B cell (primary cell): ENCODE data around the gene YY1. TPM values are rescaled to one million over a fixed set of nuclear protein-coding genes. Genes with fewer than 3 reads are reported as not detected.

ENCODE experiments used
- ATAC-seq: fragments of 200-7000 bp; cut with Tn5 transposase; one replicate; pipeline ENCODE4 v1.10.0; 2021; ENCODE audit warnings: low read depth, mild to moderate bottlenecking, moderate number of reproducible peaks, moderate library complexity
- CTCF ChIA-PET: fragments of 350-600 bp; sonication (Branson Sonifier 250); formaldehyde crosslinking; loops from one replicate; lab custom pipeline; 2021; ENCODE audit warnings: antibody characterized with exemption, inconsistent platforms; lab: Charles Lee
- POLR2A ChIA-PET: fragments of 350-600 bp; sonication (Branson Sonifier 250); formaldehyde crosslinking; loops from one replicate; lab custom pipeline; 2021; ENCODE audit warnings: antibody characterized with exemption; lab: Charles Lee
- DNase-seq: peaks from one replicate; pipeline ENCODE4 v3.0.0; 2013
- H2AFZ ChIP-seq: 2 replicates; pipeline ENCODE4 v1.6.1; 2012; ENCODE audit warnings: mild to moderate bottlenecking, low read depth, low read length; ENCODE audit not compliant: insufficient read depth, poor library complexity, severe bottlenecking
- H3K27ac ChIP-seq, 2 donors: 1 replicate in 1 of 2; 2 replicates in 1 of 2; pipeline ENCODE4 v1.5.1; 2012 to 2013; ENCODE audit warnings: low read length in 2 of 2, mild to moderate bottlenecking in 2 of 2, moderate library complexity in 1 of 2
- H3K27me3 ChIP-seq, 4 experiments: fragments of 200-600 bp in 1 of 4; sonication (generic) in 1 of 4; replicated peaks in 1 of 4; 1 replicate in 2 of 4; 2 replicates in 2 of 4; pipeline versions ENCODE4 v1.6.1 to v1.7.0; 2013 to 2016; ENCODE audit warnings: low read length in 3 of 4, mild to moderate bottlenecking in 2 of 4, mixed read lengths in 1 of 4, moderate library complexity in 1 of 4; ENCODE audit not compliant: insufficient read depth in 4 of 4, control insufficient read depth in 3 of 4; ENCODE audit errors: control extremely low read depth in 1 of 4
- H3K36me3 ChIP-seq, 2 experiments: replicated peaks in 1 of 2; 1 replicate in 1 of 2; 2 replicates in 1 of 2; pipeline versions ENCODE4 v1.6.1 to v1.7.1; 2013; ENCODE audit warnings: low read length in 1 of 2; ENCODE audit not compliant: insufficient read depth in 2 of 2, control insufficient read depth in 1 of 2; ENCODE audit errors: control extremely low read depth in 1 of 2, extremely low read depth in 1 of 2
- H3K4me1 ChIP-seq, 2 donors: fragments of 200-600 bp in 1 of 2; sonication (generic) in 1 of 2; 1 replicate in 1 of 2; 2 replicates in 1 of 2; pipeline versions ENCODE4 v1.5.1 to v1.6.1; 2013 to 2017; ENCODE audit warnings: low read length in 2 of 2; ENCODE audit not compliant: control insufficient read depth in 2 of 2, insufficient read depth in 2 of 2
- H3K4me2 ChIP-seq: replicated peaks from 2 replicates; pipeline ENCODE3; 2012; ENCODE audit warnings: mild to moderate bottlenecking, low read depth, low read length; ENCODE audit not compliant: poor library complexity, severe bottlenecking
- H3K4me3 ChIP-seq, 5 experiments: fragments of 200-600 bp in 1 of 5; sonication (generic) in 1 of 5; 1 replicate in 3 of 5; 2 replicates in 2 of 5; pipeline versions ENCODE4 v1.5.1 to v1.7.0; 2011 to 2016; ENCODE audit warnings: low read length in 4 of 5, mild to moderate bottlenecking in 4 of 5, low read depth in 2 of 5, control low read depth in 1 of 5, moderate library complexity in 1 of 5; ENCODE audit not compliant: insufficient read depth in 1 of 5; ENCODE audit errors: control extremely low read depth in 1 of 5, extremely low read depth in 1 of 5
- H3K79me2 ChIP-seq: fragments of 200-600 bp; sonication (generic); one replicate; pipeline ENCODE4 v1.6.0; 2016; ENCODE audit warnings: low read length; ENCODE audit not compliant: control insufficient read depth, insufficient read depth
- H3K9ac ChIP-seq: fragments of 200-600 bp; sonication (generic); 2 replicates; pipeline ENCODE4 v1.6.1; 2017; ENCODE audit warnings: mild to moderate bottlenecking, low read length, moderate library complexity
- H3K9me3 ChIP-seq, 3 donors: one replicate each; pipeline versions ENCODE4 v1.6.1 to v1.7.1; 2013; ENCODE audit warnings: low read length in 2 of 3; ENCODE audit not compliant: control insufficient read depth in 2 of 3, insufficient read depth in 1 of 3; ENCODE audit errors: control extremely low read depth in 1 of 3
- H4K20me1 ChIP-seq: 2 replicates; pipeline ENCODE4 v1.6.0; 2012; ENCODE audit warnings: mild to moderate bottlenecking, low read length; ENCODE audit not compliant: insufficient read depth, control insufficient read depth, poor library complexity, severe bottlenecking
- H3K27ac Mint-ChIP-seq: one replicate; pipeline ENCODE4 v1.8.0; 2021; ENCODE audit warnings: mixed read lengths
- H3K27me3 Mint-ChIP-seq: one replicate; pipeline ENCODE4 v1.8.0; 2021; ENCODE audit warnings: mixed read lengths
- H3K4me1 Mint-ChIP-seq: one replicate; pipeline ENCODE4 v1.8.0; 2021; ENCODE audit warnings: mixed read lengths
- H3K4me3 Mint-ChIP-seq: one replicate; pipeline ENCODE4 v1.8.0; 2021; ENCODE audit warnings: mixed read lengths
- H3K9me3 Mint-ChIP-seq: one replicate; pipeline ENCODE4 v1.8.0; 2022; ENCODE audit warnings: mixed read lengths; ENCODE audit not compliant: insufficient read depth
- CTCF ChIP-seq: fragments of 200-600 bp; IDR thresholded peaks from one replicate; pipeline ENCODE4 v1.8.0; 2022; ENCODE audit warnings: antibody characterized with exemption, mild to moderate bottlenecking
- EZH2 ChIP-seq: IDR thresholded peaks from 2 replicates; pipeline ENCODE4 v1.6.1; 2012; ENCODE audit warnings: borderline replicate concordance, low read depth, mild to moderate bottlenecking, moderate library complexity, low read length; ENCODE audit not compliant: insufficient read depth, poor library complexity, severe bottlenecking
- WGBS: methylation state at CpG from one replicate; pipeline ENCODE4 v1.1.5; 2013; ENCODE audit warnings: missing lambda C conversion rate; ENCODE audit not compliant: insufficient coverage; 5-methylcytosine and 5-hydroxymethylcytosine counted together
- intact Hi-C: fragments of 100-400 bp; cut with micrococcal nuclease; formaldehyde crosslinking; loops from one replicate; pipeline ENCODE4 v1.10.0; 2022
- polyA plus RNA-seq: library from polyadenylated mRNA; depleted of rRNA; stranded (reverse); fragments of >200 nt; gene quantifications from 2 replicates; pipeline ENCODE4 v1.2.3, GENCODE V29; 2012
- total RNA-seq, 2 donors: library from RNA; stranded (reverse); fragments of 120-200 nt in 1 of 2; gene quantifications; 1 replicate in 1 of 2; 2 replicates in 1 of 2; pipeline versions ENCODE4 v1.2.3 to v1.2.4, GENCODE V29; 2013 to 2022

The YY1 gene
- total and polyA plus RNA-seq, 2 donors (not counting 1 experiment from before 2014, with no cell fraction given): 24.0 to 91.4 TPM

GRCh38 chr14:100290607-100291304 lies 51.8 kb downstream of the YY1 start:
- intact Hi-C loops: no loop called here
- DNase-seq: no peak
- Mint-ChIP-seq H3K27me3 (no peaks in the 10 kb centered on the region), H3K4me1 (peaks cover 23% of the 10 kb centered on the region), H3K4me3 (no peak overlapping the region), H3K27ac (no peak overlapping the region), H3K9me3 (no peaks in the 10 kb centered on the region)
- no peak for ATAC-seq
- peaks cover 11 to 29% of the 10 kb centered on the region in 2 donors for H3K4me1 ChIP-seq
- no peak overlapping the region for H3K4me3 ChIP-seq
- TF ChIP-seq EZH2 (no peak), CTCF (no peak)
- no peaks in the 10 kb centered on the region for H4K20me1 ChIP-seq
- H3K79me2 ChIP-seq: no peaks in the 10 kb centered on the region
- H3K36me3 ChIP-seq: no peaks in the 10 kb centered on the region
- ChIA-PET POLR2A (no interaction called here), CTCF (interaction anchor here (0.8 to 1.3 kb wide), 3 partner anchors 87 to 183 kb away, joined by 3 to 4 read pairs (median 3); no protein-coding TSS in a partner anchor)
- 87% methylated on average over 7 of the region's 12 CpGs for WGBS
- no peaks in the 10 kb centered on the region for H3K9me3 ChIP-seq
- no peak overlapping the region for H3K4me2 ChIP-seq
- no peak overlapping the region for H3K27ac ChIP-seq
- no peaks in the 10 kb centered on the region for H3K27me3 ChIP-seq
- no peak overlapping the region for H2AFZ ChIP-seq
- no peak overlapping the region for H3K9ac ChIP-seq

- H3K9me3 ChIP-seq: no peaks in the 10 kb centered on the region
- ATAC-seq (no peak), DNase-seq (no peak)
- H3K27ac Mint-ChIP-seq: no peak overlapping the region
- no peaks in the 10 kb centered on the region for H3K79me2 ChIP-seq
- ChIA-PET CTCF (interaction anchor here (1.8 kb wide), 1 partner anchor 8 kb away, joined by 5 read pairs; no protein-coding TSS in a partner anchor), POLR2A (no interaction called here)
- H3K4me1 ChIP-seq: peaks cover 13 to 32% of the 10 kb centered on the region in 2 donors
- intact Hi-C loops: no loop called here
- no peak overlapping the region for H2AFZ ChIP-seq
- 95% methylated on average over 13 of the region's 13 CpGs for WGBS
- TF ChIP-seq CTCF: no peak
- no peak for TF ChIP-seq EZH2
- H3K9me3 Mint-ChIP-seq: no peaks in the 10 kb centered on the region
- no peak overlapping the region for H3K4me3 Mint-ChIP-seq
- H3K27me3 Mint-ChIP-seq: no peaks in the 10 kb centered on the region
- H3K4me3 ChIP-seq: no peak overlapping the region
- H3K27me3 ChIP-seq: no peaks in the 10 kb centered on the region
- H3K36me3 ChIP-seq: no peaks in the 10 kb centered on the region
- H3K4me1 Mint-ChIP-seq: peaks cover 26% of the 10 kb centered on the region
- no peak overlapping the region for H3K9ac ChIP-seq
- no peak overlapping the region for H3K27ac ChIP-seq
- no peak overlapping the region for H3K4me2 ChIP-seq
- H4K20me1 ChIP-seq: no peaks in the 10 kb centered on the region
These were observed 52.5 kb downstream of the YY1 start for GRCh38 chr14:100291305-100292075.
